ENCODE data around the gene GRSF1. TPM values are rescaled to one million over a fixed set of nuclear protein-coding genes. Genes with fewer than 3 reads are reported as not detected.
"Not testable (repeated sequence)": the region's sequence is repeated elsewhere in the genome, so short reads cannot be mapped to it uniquely, and the experiment has no call there.

GRSF1 gene
- total RNA-seq, 1 donor from 2014 or later: 85.1 TPM

- DNase-seq (ENCODE audit: low read depth, low spot score): no peak
These were observed 3.6 kb downstream of the GRSF1 start for GRCh38 chr4:70836081-70836480.

DNA sequence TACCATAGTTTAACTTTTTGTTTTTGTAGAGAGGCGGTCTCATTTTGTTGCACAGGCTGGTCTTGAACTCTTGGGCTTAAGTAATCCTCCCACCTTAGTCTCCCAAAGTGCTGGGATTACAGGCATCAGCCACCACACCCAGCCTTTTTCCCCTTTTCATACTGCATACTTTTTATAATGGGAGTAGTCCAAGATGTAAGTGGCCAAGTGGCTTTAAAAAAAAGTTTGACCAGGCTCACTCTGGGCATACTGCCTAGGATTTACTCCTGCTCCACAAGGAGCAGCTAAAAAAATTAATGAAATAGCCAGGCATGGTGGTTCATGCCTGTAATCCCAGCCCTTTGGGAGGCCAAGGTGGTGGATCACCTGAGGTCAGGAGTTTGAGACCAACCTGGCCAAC is 6.0 kb downstream of the GRSF1 start:
- no peak for DNase-seq (ENCODE audit: low read depth, low spot score)

DNA sequence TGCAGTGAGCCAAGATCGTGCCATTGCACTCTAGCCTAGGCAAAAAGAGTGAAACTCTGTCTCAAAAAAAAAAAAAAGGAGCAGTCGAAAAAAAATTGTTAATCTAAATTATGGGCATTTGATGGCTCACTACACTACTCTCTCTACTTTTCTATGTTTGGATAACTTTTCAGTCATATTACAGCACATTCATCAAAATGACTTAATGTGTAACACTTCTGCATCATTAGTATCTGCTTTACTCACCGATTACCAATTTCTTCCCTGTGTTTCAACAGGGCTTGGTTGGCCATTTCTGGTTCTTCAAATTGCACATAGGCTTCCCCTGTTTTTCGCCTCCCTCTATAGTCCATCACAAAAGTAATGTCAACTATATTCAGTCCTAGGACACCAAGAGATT is 8.4 kb downstream of the GRSF1 start:
- DNase-seq (ENCODE audit: low read depth, low spot score): no peak

DNA sequence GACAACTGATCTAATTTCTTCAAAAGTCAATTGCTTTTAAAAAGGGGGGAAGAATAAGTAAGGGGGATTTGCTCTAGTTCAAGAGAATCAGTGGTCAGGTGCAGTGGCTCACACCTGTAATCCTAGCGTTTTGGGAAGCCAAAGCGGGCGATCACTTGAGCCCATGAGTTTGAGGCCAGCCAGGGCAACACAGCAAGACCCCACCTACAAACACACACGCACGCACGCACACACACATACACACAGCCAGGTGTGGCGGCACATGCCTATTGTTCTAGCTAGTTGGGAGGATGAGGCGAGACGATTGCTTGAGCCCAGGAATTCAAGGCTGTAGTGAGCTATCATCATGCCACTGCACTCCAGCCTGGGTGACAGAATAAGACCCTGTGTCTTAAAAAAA is 9.6 kb downstream of the GRSF1 start:
- no peak for DNase-seq (ENCODE audit: low read depth, low spot score)

DNA sequence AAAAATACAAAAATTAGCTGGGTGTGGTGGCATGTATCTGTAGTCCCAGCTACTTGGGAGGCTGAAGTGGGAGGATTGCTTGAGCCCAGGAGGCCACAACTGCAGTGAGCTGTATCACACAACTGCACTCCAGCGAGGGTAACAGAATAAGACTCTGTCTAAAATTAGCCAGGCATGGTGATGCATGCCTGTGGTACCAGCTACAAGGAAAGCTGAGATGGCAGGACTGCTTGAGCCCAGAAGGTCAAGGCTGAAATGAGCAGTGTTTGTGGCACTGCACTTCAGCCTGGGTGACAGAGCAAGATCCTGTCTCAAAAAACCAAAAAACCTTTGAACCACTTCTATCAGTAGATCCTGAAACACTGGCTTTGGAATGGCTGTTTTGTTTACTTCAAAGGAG is 10.2 kb downstream of the GRSF1 start:
- DNase-seq (ENCODE audit: low read depth, low spot score): no peak

GRCh38 chr4:70829015-70829414 is 10.7 kb downstream of the GRSF1 start:
- DNase-seq (ENCODE audit: low read depth, low spot score): no peak

DNA sequence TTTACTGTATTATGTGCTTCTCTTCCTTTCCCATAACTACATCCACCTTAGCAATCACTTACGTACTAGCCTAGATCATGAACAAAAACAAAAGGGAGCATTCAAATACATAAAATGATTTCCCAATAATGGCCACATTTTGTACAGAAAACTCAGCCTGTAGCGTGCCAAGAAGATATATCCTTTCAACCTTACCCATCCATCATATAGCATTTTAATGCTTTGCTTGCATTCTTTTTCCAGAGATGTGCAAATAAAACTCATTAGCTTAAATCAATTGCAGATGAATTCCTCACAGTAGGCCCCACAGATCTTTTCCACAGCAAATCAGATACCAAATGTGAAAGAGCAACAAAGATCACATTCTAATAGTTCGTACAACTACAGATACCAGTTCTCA is 20.8 kb downstream of the GRSF1 start:
- no peak for DNase-seq (ENCODE audit: low read depth, low spot score)

DNA sequence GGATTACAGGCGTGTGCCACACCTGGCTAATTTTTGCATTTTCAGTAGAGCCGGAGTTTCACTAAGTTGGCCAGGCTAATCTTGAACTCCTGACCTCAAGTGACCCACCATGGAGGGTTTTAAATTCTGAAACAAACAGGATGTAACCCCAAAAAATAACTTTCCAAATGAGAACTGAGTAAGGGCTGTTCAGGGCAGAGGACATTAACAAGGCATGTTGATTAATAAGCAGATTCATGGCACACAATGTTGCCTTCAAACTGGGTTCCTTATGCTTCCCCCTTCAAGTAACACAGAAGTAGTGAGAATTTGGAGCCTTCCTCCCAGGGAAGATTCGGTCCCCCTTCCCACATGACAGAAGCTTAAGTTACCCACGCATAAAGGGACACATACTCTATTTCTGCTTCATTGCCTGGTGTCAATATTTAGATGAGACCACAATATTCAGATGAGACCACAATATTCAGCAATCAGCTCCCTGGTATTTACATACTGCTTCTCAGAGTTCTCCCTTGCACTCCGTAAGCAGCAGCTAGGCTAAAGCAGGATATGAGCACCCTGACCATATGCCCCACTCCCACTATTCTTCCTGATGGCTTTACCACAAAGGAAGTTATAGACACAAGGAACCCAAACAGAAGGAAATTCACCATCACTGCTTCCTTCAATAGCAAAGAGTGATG is 21.4 kb downstream of the GRSF1 start:
- DNase-seq (ENCODE audit: low read depth, low spot score): no peak

DNA sequence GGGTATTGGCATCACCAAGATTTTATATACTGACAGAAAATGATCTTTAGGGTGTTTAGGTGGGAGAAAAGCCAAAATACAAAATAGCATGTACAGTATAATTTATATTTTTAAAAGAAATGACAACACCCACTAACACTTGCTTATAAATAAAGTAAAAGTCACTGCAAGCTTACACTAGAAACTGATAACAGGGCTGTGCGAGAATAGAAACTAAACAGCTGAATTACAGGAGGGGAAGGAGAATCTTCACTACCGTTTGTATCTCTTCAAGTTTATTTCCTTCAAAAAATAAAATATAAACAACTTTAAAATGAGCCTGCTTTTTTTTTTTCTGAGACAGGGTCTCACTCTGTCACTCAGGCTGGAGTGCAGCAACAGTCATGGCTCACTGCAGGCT is 22.8 kb downstream of the GRSF1 start:
- no peak for DNase-seq (ENCODE audit: low read depth, low spot score)

DNA sequence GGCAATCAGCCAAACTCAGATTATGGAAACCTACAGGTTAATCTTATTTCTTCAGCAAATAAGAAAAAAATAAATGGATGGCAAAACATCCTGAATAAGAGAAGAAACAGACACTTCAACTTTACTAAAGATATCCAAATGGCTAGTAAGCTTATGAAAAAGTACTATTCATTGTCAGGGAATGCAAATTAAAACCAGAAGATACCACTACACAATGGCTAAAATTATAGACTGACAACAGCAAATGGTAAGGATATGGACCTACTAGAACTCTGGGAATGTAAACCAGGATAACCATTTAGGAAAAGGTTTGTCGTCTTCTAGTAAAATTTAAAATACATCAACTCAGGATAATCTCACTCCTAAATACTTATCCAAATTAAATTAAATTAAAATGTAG is 24.3 kb downstream of the GRSF1 start:
- no peak for DNase-seq (ENCODE audit: low read depth, low spot score)

DNA sequence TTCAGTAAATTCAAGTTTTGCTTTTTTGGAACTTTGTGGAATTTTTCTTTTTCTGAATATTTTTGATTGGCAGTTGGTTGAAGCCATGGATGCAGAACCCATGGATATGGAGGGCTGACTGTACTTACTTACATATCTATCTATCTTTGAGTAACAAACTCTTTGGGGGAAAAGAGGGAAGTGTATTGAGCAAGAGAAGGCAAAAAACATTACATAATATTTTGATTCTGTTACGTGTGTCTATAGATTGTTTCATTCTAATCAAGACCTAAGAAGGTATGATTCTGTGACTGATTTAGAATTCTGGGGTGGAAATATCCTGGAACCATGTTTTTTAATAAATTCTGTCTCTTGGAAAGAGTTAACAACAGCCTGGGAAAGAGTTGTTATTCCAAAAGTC is 31.5 kb downstream of the GRSF1 start:
- no peak for DNase-seq (ENCODE audit: low read depth, low spot score)

- no peak for DNase-seq (ENCODE audit: low read depth, low spot score)
These were observed 36.6 kb downstream of the GRSF1 start for GRCh38 chr4:70802928-70803580.

GRCh38 chr4:70801265-70801809 is 38.4 kb downstream of the GRSF1 start:
- no peak for DNase-seq (ENCODE audit: low read depth, low spot score)

GRCh38 chr4:70793626-70794025 is 46.1 kb downstream of the GRSF1 start:
- no peak for DNase-seq (ENCODE audit: low read depth, low spot score)

- no peak for DNase-seq (ENCODE audit: low read depth, low spot score)
These were observed 51.0 kb downstream of the GRSF1 start for GRCh38 chr4:70788733-70789132.

GRCh38 chr4:70787496-70787895 is 52.2 kb downstream of the GRSF1 start:
- DNase-seq (ENCODE audit: low read depth, low spot score): no peak

GRCh38 chr4:70783096-70783495 is 56.6 kb downstream of the GRSF1 start:
- no peak for DNase-seq (ENCODE audit: low read depth, low spot score)

DNA sequence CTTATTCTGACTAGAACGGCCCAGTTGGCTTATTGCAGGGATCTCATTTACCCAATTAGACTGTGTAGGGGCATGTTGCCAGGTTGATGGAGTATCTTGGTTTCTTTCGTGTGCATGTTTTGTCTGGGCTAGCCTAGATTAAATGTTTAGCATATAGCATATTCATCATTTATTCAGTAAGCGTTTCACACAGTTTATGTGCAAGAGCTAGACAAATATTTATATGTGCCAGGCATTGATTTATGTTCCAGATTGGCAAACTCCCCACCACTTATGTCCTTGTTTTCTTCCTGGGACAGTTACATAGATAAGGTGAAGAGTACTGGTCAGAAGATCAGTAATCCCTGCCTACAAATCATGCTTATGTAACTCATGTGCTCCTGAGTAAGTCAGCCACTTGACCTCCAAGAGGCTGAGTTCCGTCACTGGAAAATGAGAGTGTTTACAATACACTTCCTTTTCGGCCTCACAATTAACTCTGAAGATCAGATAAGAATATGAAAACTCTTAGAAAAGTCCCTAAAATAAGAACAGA is 60.7 kb downstream of the GRSF1 start:
- DNase-seq (ENCODE audit: low read depth, low spot score): peak; percentile 70

- DNase-seq (ENCODE audit: low read depth, low spot score): no peak
These were observed 66.6 kb downstream of the GRSF1 start for GRCh38 chr4:70772929-70773555.

DNA sequence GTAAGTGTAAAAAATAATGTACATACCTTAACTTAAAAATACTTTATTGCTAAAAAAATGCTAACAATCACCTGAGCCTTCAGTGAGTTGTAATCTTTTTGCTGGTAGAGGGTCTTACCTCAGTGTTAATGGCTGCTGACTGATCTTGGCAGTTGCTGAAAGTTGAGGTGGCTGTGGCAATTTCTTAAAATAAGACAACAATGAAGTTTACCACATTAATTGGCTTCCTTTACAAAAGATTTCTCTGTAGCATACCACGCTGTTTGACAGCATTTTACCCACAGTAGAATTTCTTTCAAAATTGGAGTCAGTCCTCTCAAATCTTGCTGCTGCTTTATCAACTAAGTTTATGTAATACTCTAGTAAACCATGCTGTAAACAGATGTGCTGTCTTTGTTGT is 70.3 kb downstream of the GRSF1 start:
- DNase-seq (ENCODE audit: low read depth, low spot score): not testable (repeated sequence)

DNA sequence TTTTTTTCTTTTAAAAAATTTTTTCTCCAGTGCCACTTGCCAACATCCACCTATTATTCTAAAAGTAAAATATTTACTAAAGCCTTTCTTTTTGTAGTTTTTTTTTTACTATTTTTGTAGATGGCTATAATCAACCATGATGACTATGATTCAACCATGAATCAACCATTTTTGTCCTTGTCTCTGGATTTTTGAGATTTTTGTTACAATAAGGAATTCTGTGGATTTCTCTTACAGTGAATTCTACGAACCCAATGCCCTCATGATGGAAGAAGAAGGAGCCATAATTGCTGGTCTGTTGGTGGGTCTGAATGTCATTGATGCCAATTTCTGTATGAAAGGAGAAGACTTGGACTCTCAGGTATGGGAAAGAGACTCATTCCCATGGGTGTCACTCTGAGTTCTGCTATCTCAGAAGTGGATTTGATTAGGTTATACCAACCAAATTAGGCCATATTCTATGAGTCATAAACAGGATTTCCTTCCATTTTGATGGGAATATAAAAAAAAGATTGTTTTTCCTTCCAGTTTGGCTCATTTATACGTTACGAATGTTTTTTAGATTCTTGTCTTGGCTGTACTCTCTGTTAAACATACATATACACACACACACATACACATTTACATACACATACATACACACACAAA is 71.3 kb downstream of the GRSF1 start:
- DNase-seq (ENCODE audit: low read depth, low spot score): peak; percentile 13
